GM12878 (cell line): ENCODE measurements around the gene ZCCHC4. TPM values are rescaled to one million over a fixed set of nuclear protein-coding genes. Genes with fewer than 3 reads are reported as not detected.
A peak's percentile ranks its signal among the peaks of the same experiment; 100 is the strongest.

Experiments used
- ATAC-seq: fragments of 200-7000 bp; cut with Tn5 transposase; 3 replicates; pipeline ENCODE4 v1.9.1; 2020; ENCODE audit warnings: mild to moderate bottlenecking, moderate library complexity
- BruUV-seq: library from RNA; stranded (reverse); fragments of 400-500 nt; replicated peaks from 2 replicates; lab custom pipeline; 2021; lab: Mats Ljungman, UMichigan
- CTCF ChIA-PET: fragments of 300-600 bp; sonication (Branson Sonifier 250); formaldehyde crosslinking; extraction: SDS; loops from one replicate; lab custom pipeline; 2021; ENCODE audit warnings: inconsistent platforms; lab: Yijun Ruan, JAX
- POLR2A ChIA-PET: fragments of 350-600 bp; formaldehyde crosslinking; extraction: SDS; loops from one replicate; lab custom pipeline; 2021; ENCODE audit warnings: inconsistent platforms; lab: Charles Lee
- RAD21 ChIA-PET: fragments of 300-600 bp; sonication (Branson Sonifier 250); formaldehyde crosslinking; loops from one replicate; lab custom pipeline; 2023; ENCODE audit warnings: antibody characterized with exemption; ENCODE audit not compliant: unreplicated experiment; lab: Charles Lee
- SMC1A ChIA-PET: fragments of 300-600 bp; sonication (Branson Sonifier 250); formaldehyde crosslinking; loops from one replicate; lab custom pipeline; 2023; ENCODE audit not compliant: unreplicated experiment, uncharacterized antibody; lab: Charles Lee
- DNase-seq: peaks from one replicate; pipeline ENCODE4 v3.0.0-alpha.2; 2011; ENCODE audit warnings: low read depth, low spot score
- FAIRE-seq: peaks from 3 replicates; lab custom pipeline; 2011; peaks lifted over from hg19 to GRCh38; lab: Jason Lieb, UNC
- H2AFZ ChIP-seq: 2 replicates; pipeline ENCODE4 v1.6.0; 2011; ENCODE audit warnings: low read depth, low read length, control low read depth; ENCODE audit not compliant: control insufficient read depth
- H3K27ac ChIP-seq: 2 replicates; pipeline ENCODE4 v1.5.1; 2011; ENCODE audit warnings: control low read depth; ENCODE audit not compliant: control insufficient read depth, insufficient read depth
- H3K27me3 ChIP-seq, 2 experiments: replicated peaks in 1 of 2; 2 replicates each; pipeline versions ENCODE4 v1.6.0 to v1.6.1; 2011; ENCODE audit warnings: low read length in 1 of 2; ENCODE audit not compliant: control insufficient read depth in 2 of 2, insufficient read depth in 2 of 2
- H3K36me3 ChIP-seq, 2 experiments: 2 replicates each; pipeline ENCODE4 v1.5.1; 2011; ENCODE audit warnings: low read length in 1 of 2; ENCODE audit not compliant: control insufficient read depth in 2 of 2, insufficient read depth in 2 of 2
- H3K4me1 ChIP-seq: 2 replicates; pipeline ENCODE4 v1.6.1; 2011; ENCODE audit warnings: mild to moderate bottlenecking, low read length, moderate library complexity, mixed read lengths; ENCODE audit not compliant: control insufficient read depth, insufficient read depth
- H3K4me2 ChIP-seq: 2 replicates; pipeline ENCODE4 v1.6.0; 2011; ENCODE audit warnings: control low read depth; ENCODE audit not compliant: control insufficient read depth, insufficient read depth
- H3K4me3 ChIP-seq: fragments of 200-600 bp; sonication (generic); 2 replicates; pipeline ENCODE4 v1.5.1; 2016
- H3K79me2 ChIP-seq: 2 replicates; pipeline ENCODE4 v1.6.0; 2011; ENCODE audit warnings: low read length; ENCODE audit not compliant: control insufficient read depth, insufficient read depth
- H3K9ac ChIP-seq: 2 replicates; pipeline ENCODE4 v1.8.0; 2011; ENCODE audit warnings: low read length, control low read depth, mixed read lengths; ENCODE audit not compliant: control insufficient read depth, insufficient read depth
- H3K9me3 ChIP-seq: replicated peaks from 3 replicates; pipeline ENCODE4 v1.5.1; 2011; ENCODE audit warnings: mild to moderate bottlenecking, low read length; ENCODE audit not compliant: control insufficient read depth, insufficient read depth
- H4K20me1 ChIP-seq: 2 replicates; pipeline ENCODE4 v1.6.0; 2011; ENCODE audit not compliant: control insufficient read depth, insufficient read depth
- CBX5 ChIP-seq: sonication (generic); IDR thresholded peaks from 2 replicates; pipeline ENCODE4 v1.6.1; 2016; ENCODE audit warnings: low read depth, moderate library complexity, mild to moderate bottlenecking, inconsistent platforms
- CEBPZ ChIP-seq: fragments of 150-350 bp; IDR thresholded peaks from 2 replicates; pipeline ENCODE4 v1.6.1; 2016; ENCODE audit warnings: low read depth, low read length
- CHD1 ChIP-seq: IDR thresholded peaks from 2 replicates; pipeline ENCODE4 v1.6.1; 2012; ENCODE audit warnings: low read depth, low read length, improper control_type of control experiment
- EED ChIP-seq: sonication (generic); IDR thresholded peaks from 2 replicates; pipeline ENCODE4 v1.6.1; 2016; ENCODE audit warnings: antibody characterized with exemption, low read depth
- FOXM1 ChIP-seq: IDR thresholded peaks from 2 replicates; pipeline ENCODE4 v1.6.1; 2012; ENCODE audit warnings: low read depth, mild to moderate bottlenecking, inconsistent platforms, low read length, moderate library complexity
- HCFC1 ChIP-seq: fragments of 150-350 bp; IDR thresholded peaks from 2 replicates; pipeline ENCODE4 v1.6.1; 2014; ENCODE audit warnings: low read length
- JUNB ChIP-seq: IDR thresholded peaks from 2 replicates; pipeline ENCODE4 v1.6.1; 2016; ENCODE audit warnings: antibody characterized with exemption, mild to moderate bottlenecking
- MEF2B ChIP-seq: fragments of 450-650 bp; IDR thresholded peaks from 2 replicates; pipeline ENCODE4 v1.6.1; 2018; ENCODE audit warnings: mild to moderate bottlenecking, moderate library complexity; ENCODE audit not compliant: partially characterized antibody, poor library complexity, severe bottlenecking
- NFYB ChIP-seq: IDR thresholded peaks from 2 replicates; pipeline ENCODE4 v1.6.1; 2011; ENCODE audit warnings: low read depth, mild to moderate bottlenecking, low read length, improper control_type of control experiment, moderate library complexity; ENCODE audit not compliant: insufficient read depth
- PML ChIP-seq: IDR thresholded peaks from 2 replicates; pipeline ENCODE4 v1.6.1; 2012; ENCODE audit warnings: low read length, inconsistent platforms
- SRF ChIP-seq, 2 experiments: IDR thresholded peaks; 2 replicates each; pipeline ENCODE4 v1.6.1; 2011; ENCODE audit warnings: low read depth in 2 of 2, low read length in 2 of 2, mild to moderate bottlenecking in 1 of 2, moderate library complexity in 1 of 2
- STAT1 ChIP-seq: fragments of 450-650 bp; conservative IDR thresholded peaks from 2 replicates; pipeline ENCODE4 v1.6.1; 2014; ENCODE audit warnings: antibody characterized with exemption, mild to moderate bottlenecking
- TAF1 ChIP-seq: IDR thresholded peaks from 2 replicates; pipeline ENCODE4 v1.6.1; 2011; ENCODE audit warnings: mild to moderate bottlenecking, low read depth, low read length, borderline replicate concordance
- YY1 ChIP-seq: IDR thresholded peaks from 2 replicates; pipeline ENCODE4 v1.6.1; 2011; ENCODE audit warnings: low read depth, mild to moderate bottlenecking, low read length
- ZNF24 ChIP-seq: fragments of 450-650 bp; IDR thresholded peaks from 2 replicates; pipeline ENCODE4 v1.6.1; 2017; ENCODE audit warnings: antibody characterized with exemption, mild to moderate bottlenecking
- WGBS: methylation state at CpG from one replicate; pipeline ENCODE4 v1.1.6; 2016; ENCODE audit warnings: low lambda C conversion rate; ENCODE audit not compliant: insufficient replicate concordance, insufficient coverage; ENCODE audit errors: missing lambda C conversion rate; 5-methylcytosine and 5-hydroxymethylcytosine counted together
- in situ Hi-C: fragments of 300-500 bp; cut with MboI; formaldehyde crosslinking; loops from 9 replicates; pipeline ENCODE4 v1.14.3; 2018; ENCODE audit warnings: mixed read lengths
- intact Hi-C: fragments of 100-400 bp; cut with micrococcal nuclease; formaldehyde crosslinking; loops from one replicate; pipeline ENCODE4 v1.14.2; 2022; ENCODE audit not compliant: unreplicated experiment
- polyA plus RNA-seq, 11 experiments: library from polyadenylated mRNA; depleted of rRNA in 4 of 11; unstranded in 6 of 11; stranded (reverse) in 5 of 11; fragments of >200 nt; fragmentation: Nextera tagmentation in 4 of 11; fragmentation: Illumina TruSeq in 1 of 11; extraction: Ambion mirVana in 4 of 11; extraction: Trizol in 1 of 11; gene quantifications; 1 replicate in 1 of 11; 2 replicates in 10 of 11; pipeline versions ENCODE4 v1.2.1 to v1.2.3, GENCODE V29; 2011 to 2016; ENCODE audit warnings: inconsistent platforms in 2 of 11, missing spikeins in 2 of 11, low read depth in 1 of 11
- total RNA-seq, 4 experiments: library from RNA; depleted of rRNA in 3 of 4; stranded (reverse); fragments of >200 nt in 3 of 4; fragmentation: Illumina TruSeq in 1 of 4; extraction: Trizol in 1 of 4; gene quantifications; 2 replicates each; pipeline versions ENCODE4 v1.2.1 to v1.2.3, GENCODE V29; 2013 to 2021

The ZCCHC4 gene
- total and polyA plus RNA-seq, 10 of the 15 experiments (the other 5 are each of a cell fraction or from before 2014, with no cell fraction given) = 3.2 to 17.7 (median 12.7) TPM

- POLR2A ChIA-PET = interaction anchor here (0.6 to 3.7 kb wide), 3 partner anchors 42 to 714 kb away, joined by 4 to 35 read pairs (median 5); partner anchors contain the start of gene PI4K2B
Measured at GRCh38 chr4:25310066-25310802, 2.3 kb upstream of the ZCCHC4 start.

More at GRCh38 chr4:25310066-25310802, 2.3 kb upstream of the ZCCHC4 start:
- DNase-seq = peak; percentile 59
- H2AFZ ChIP-seq = peak overlapping the region; percentile 79
- no peaks in the 10 kb centered on the region for H4K20me1 ChIP-seq
- peak; percentile 49; the same call in 1 of the 2 replicates for TF ChIP-seq PML
- TF ChIP-seq STAT1 = no peak
- peak; percentile 53 for TF ChIP-seq MEF2B
- TF ChIP-seq SRF (IDR thresholded peaks at IDR 0.05; ENCODE audit: low read depth in 2 of 2, low read length in 2 of 2) = peak in 1 of 2 experiments; percentile 72; a peak in 2 of 4 replicates
- TF ChIP-seq CBX5 = no peak
- TF ChIP-seq CEBPZ = no peak
- TF ChIP-seq EED = no peak
- no peak for TF ChIP-seq FOXM1
- TF ChIP-seq ZNF24 = no peak
- TF ChIP-seq HCFC1 = no peak
- TF ChIP-seq CHD1 = no peak
- 0 out of 2 replicates have a peak, but pooled peaks have one; percentile 8 for TF ChIP-seq TAF1
- no peak for TF ChIP-seq NFYB
- TF ChIP-seq JUNB = 0 out of 2 replicates have a peak, but pooled peaks have one; percentile 18
- 0 out of 2 replicates have a peak, but pooled peaks have one; percentile 51 for TF ChIP-seq YY1
- H3K36me3 ChIP-seq = no peaks in the 10 kb centered on the region
- ATAC-seq = peak; percentile 60
- H3K4me3 ChIP-seq = peak overlapping the region; percentile 35; the same call in 1 of the 2 replicates
- H3K79me2 ChIP-seq = peaks cover 9% of the 10 kb centered on the region
- H3K9me3 ChIP-seq = 0 out of 3 replicates have a peak, but pooled peaks cover 2% of the 10 kb centered on the region
- CTCF ChIA-PET = interaction anchor here (1.0 to 2.6 kb wide), 5 partner anchors 17 to 77 kb away, joined by 3 to 10 read pairs (median 4); no protein-coding TSS in a partner anchor
- WGBS = 2% methylated on average over 4 of the region's 4 CpGs
- H3K4me2 ChIP-seq = peak overlapping the region; percentile 69
- no peaks in the 10 kb centered on the region for H3K27me3 ChIP-seq
- H3K27ac ChIP-seq = peak overlapping the region; percentile 96
- peak overlapping the region; percentile 65 for H3K9ac ChIP-seq
- in situ Hi-C loops = no loop called here
- intact Hi-C loops = loop anchor here (5.0 kb wide), 1 partner anchor 128 kb away; no protein-coding TSS in a partner anchor
- no TSS peak for BruUV-seq
- SMC1A ChIA-PET = interaction anchor here (0.6 to 4.2 kb wide), 6 partner anchors 10 to 330 kb away, joined by 3 to 38 read pairs (median 4); partner anchors contain the start of gene PI4K2B
- H3K4me1 ChIP-seq = peaks cover 24% of the 10 kb centered on the region
- RAD21 ChIA-PET = interaction anchor here (1.3 to 1.7 kb wide), 3 partner anchors 70 to 77 kb away, joined by 4 to 9 read pairs (median 4); partner anchors contain the start of gene PI4K2B
- FAIRE-seq = peak; percentile 59
